Measurements from ENCODE around the gene SS18. TPM values are rescaled to one million over a fixed set of nuclear protein-coding genes. Genes with fewer than 3 reads are reported as not detected.

The SS18 gene
- total and polyA plus RNA-seq, 2 experiments from 2014 or later = 43.4 to 111 TPM

DNA sequence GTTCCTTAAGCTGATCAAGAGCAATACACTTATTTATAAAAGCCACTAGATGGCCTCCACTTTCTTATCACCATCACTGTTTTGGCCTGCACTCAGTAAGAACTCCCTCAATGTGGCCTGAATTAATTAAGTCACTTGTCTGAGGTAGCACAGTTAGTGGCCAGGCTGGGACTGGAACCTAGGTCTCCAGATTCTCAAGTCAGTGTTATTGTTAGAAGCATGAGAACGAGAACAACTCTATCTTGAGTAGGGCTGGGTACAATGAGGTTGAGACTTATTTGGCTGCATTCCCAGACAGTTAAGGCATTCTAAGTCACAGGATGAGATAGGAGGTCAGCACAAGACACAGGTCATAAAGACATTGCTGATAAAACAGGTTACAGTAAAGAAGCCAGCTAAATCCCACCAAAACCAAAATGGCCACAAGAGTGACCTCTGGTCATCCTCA is 115.8 kb downstream of the SS18 start:
- Histone ChIP-seq H2AFZ (no peak overlapping the region), H3K79me2 (no peaks in the 10 kb centered on the region), H3K36me3 (replicated peaks; ENCODE audit: insufficient read depth, low read depth) (no peaks in the 10 kb centered on the region), H3K9me3 (ENCODE audit: low read depth) (no peaks in the 10 kb centered on the region), H3K4me2 (no peak overlapping the region), H3K4me3 (no peak overlapping the region), H4K20me1 (ENCODE audit: insufficient read depth, poor library complexity, severe bottlenecking) (no peaks in the 10 kb centered on the region), H3K4me1 (ENCODE audit: insufficient read depth) (no peaks in the 10 kb centered on the region), H3K9me2 (replicated peaks; ENCODE audit: insufficient read depth) (no peaks in the 10 kb centered on the region), H3K27ac (no peak overlapping the region), H3K27me3 (no peaks in the 10 kb centered on the region)
- DNase-seq (ENCODE audit: low spot score) = no peak
- TF ChIP-seq EZH2 (IDR thresholded peaks at IDR 0.05; ENCODE audit: borderline replicate concordance) (no peak), EZH2phosphoT487 (IDR thresholded peaks at IDR 0.05; ENCODE audit: low read depth, severe bottlenecking, unreplicated experiment) (no peak), CTCF (IDR thresholded peaks at IDR 0.05; ENCODE audit: poor library complexity) (no peak)
- 79% methylated on average over 1 of the region's 1 CpG for WGBS (ENCODE audit: low lambda C conversion rate, missing lambda C conversion rate)

Other genes with a start within 250 kb of the SS18 start
- not detected in 2 replicates for gene PSMA8, start 43.3 kb upstream of the SS18 start, total RNA-seq
- 0.15 TPM in 1 of 2 replicates, not detected in the other for gene PSMA8, start 43.3 kb upstream of the SS18 start, polyA plus RNA-seq
- gene TAF4B, start 135.8 kb upstream of the SS18 start, total RNA-seq = 1.4 and 2.0 TPM in 2 replicates
- 0.85 TPM in 1 of 2 replicates, not detected in the other for gene TAF4B, start 135.8 kb upstream of the SS18 start, polyA plus RNA-seq

All from hepatocyte (in vitro differentiated cells).